Activated gamma-delta T cell (primary cell): ENCODE data around the gene MDN1.
"Not testable (repeated sequence)": the region's sequence is repeated elsewhere in the genome, so short reads cannot be mapped to it uniquely, and the experiment has no call there.

Experiments used
- DNase-seq: peaks from one replicate; lab custom pipeline; 2025; lab: John Stamatoyannopoulos, UW

The MDN1 gene

GRCh38 chr6:89768324-89768723 is 51.3 kb downstream of the MDN1 start:
- no peak for DNase-seq

- DNase-seq = no peak
Observed at GRCh38 chr6:89763550-89763949, 56.0 kb downstream of the MDN1 start.

GRCh38 chr6:89758830-89759229 is 60.8 kb downstream of the MDN1 start:
- no peak for DNase-seq

GRCh38 chr6:89750338-89750737 is 69.3 kb downstream of the MDN1 start:
- no peak for DNase-seq

- DNase-seq = no peak
Observed at GRCh38 chr6:89749918-89750317, 69.7 kb downstream of the MDN1 start.

GRCh38 chr6:89745716-89746115 is 73.9 kb downstream of the MDN1 start:
- no peak for DNase-seq

GRCh38 chr6:89745096-89745495 is 74.5 kb downstream of the MDN1 start:
- DNase-seq = no peak

GRCh38 chr6:89736893-89737292 is 82.7 kb downstream of the MDN1 start:
- no peak for DNase-seq

GRCh38 chr6:89734526-89734925 is 85.1 kb downstream of the MDN1 start:
- DNase-seq = no peak

- no peak for DNase-seq
Observed at GRCh38 chr6:89731924-89732567, 87.5 kb downstream of the MDN1 start.

GRCh38 chr6:89731262-89731661 is 88.3 kb downstream of the MDN1 start:
- not testable (repeated sequence) for DNase-seq

GRCh38 chr6:89729818-89730217 is 89.8 kb downstream of the MDN1 start:
- no peak for DNase-seq

GRCh38 chr6:89727501-89727900 is 92.1 kb downstream of the MDN1 start:
- no peak for DNase-seq

GRCh38 chr6:89724981-89725380 is 94.6 kb downstream of the MDN1 start:
- DNase-seq = no peak

GRCh38 chr6:89723046-89723445 is 96.5 kb downstream of the MDN1 start:
- no peak for DNase-seq

GRCh38 chr6:89716532-89716931 is 103.1 kb downstream of the MDN1 start:
- DNase-seq = no peak

- DNase-seq = no peak
Observed at GRCh38 chr6:89711801-89712200, 107.8 kb downstream of the MDN1 start.

- DNase-seq = no peak
Observed at GRCh38 chr6:89708316-89708715, 111.3 kb downstream of the MDN1 start.

GRCh38 chr6:89707766-89708165 is 111.8 kb downstream of the MDN1 start:
- DNase-seq = no peak

- no peak for DNase-seq
Observed at GRCh38 chr6:89706121-89706520, 113.5 kb downstream of the MDN1 start.

GRCh38 chr6:89703292-89703691 is 116.3 kb downstream of the MDN1 start:
- no peak for DNase-seq

GRCh38 chr6:89702349-89702748 is 117.2 kb downstream of the MDN1 start:
- DNase-seq = no peak

GRCh38 chr6:89695667-89696066 is 123.9 kb downstream of the MDN1 start:
- no peak for DNase-seq

- DNase-seq = no peak
Observed at GRCh38 chr6:89694428-89694827, 125.2 kb downstream of the MDN1 start.
